Measurements from ENCODE around the gene SBNO2. TPM values are rescaled to one million over a fixed set of nuclear protein-coding genes. Genes with fewer than 3 reads are reported as not detected.

The SBNO2 gene
- total and polyA plus RNA-seq, 2 of the 4 experiments (the other 2 are of a cell fraction) = 13.4 to 40.5 TPM

DNA sequence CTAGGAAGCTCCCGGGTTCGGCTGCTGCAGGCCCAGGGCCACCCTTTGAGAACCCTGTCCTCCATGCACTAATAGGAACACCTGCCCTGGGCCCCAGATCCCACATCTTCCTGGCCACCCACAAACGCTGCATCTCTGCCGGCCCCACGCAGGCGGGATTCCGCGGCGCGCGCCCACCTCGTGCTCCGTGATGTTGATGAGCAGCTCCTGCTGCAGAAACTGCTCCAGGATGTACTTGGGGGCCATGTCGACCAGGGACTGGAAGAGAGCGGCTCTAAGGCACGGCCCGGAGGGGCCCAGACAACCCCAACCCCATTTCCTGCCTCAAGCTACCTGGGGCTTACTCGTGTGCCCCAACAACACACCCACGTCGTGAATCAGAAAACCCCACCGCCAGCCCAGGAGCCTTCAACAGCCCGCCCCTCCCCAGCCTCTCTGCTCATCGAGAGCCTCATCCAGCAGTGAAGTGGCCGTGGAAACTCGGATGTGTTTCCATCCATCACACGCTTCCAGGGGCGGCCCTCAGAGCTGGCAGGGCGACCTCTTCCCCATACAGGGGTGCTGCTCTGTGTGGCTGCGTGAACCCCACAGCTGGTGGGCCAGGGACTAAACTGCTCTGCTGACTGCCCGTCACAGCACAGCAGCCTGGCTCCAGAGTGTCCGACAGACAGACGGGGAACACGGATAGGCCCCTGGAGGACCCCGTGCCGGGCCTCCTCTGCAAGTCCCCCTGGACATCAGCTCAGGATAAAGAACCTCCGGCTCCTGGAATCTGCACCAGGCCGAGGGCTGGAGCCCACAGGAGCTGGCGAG is 83.1 kb downstream of the SBNO2 start:
- DNase-seq (no peak), ATAC-seq (ENCODE audit: low read depth) (no peak)
- in situ Hi-C loops (cut with MboI; ENCODE audit: low sequenced_read_pairs) = no loop called here
- no peak overlapping the region for H3K56ac ChIP-seq (ENCODE audit: extremely low read depth, insufficient read depth, low read length)
- peak overlapping the region; percentile 24 for H2AK9ac ChIP-seq (replicated peaks; ENCODE audit: low read depth, low read length, poor library complexity)
- no peaks in the 10 kb centered on the region for H3K27me3 ChIP-seq (ENCODE audit: control insufficient read depth, insufficient read depth, low read length)
- ChIA-PET CTCF (no interaction called here), POLR2A (ENCODE audit: unreplicated experiment) (interaction anchor here (0.7 kb wide), 1 partner anchor 176 kb away, joined by 3 read pairs; no protein-coding TSS in a partner anchor)
- intact Hi-C loops (cut with micrococcal nuclease) = no loop called here
- H2BK20ac ChIP-seq (ENCODE audit: low read depth, low read length) = no peak overlapping the region
- no peaks in the 10 kb centered on the region for H3K9me3 ChIP-seq (ENCODE audit: control insufficient read depth, insufficient read depth, low read length)
- H3K4ac ChIP-seq (ENCODE audit: low read depth, low read length) = no peak overlapping the region
- H3K27ac ChIP-seq (ENCODE audit: insufficient read depth, low read length) = no peak overlapping the region
- no peak overlapping the region for H3K4me2 ChIP-seq (ENCODE audit: low read depth, low read length)
- H3K18ac ChIP-seq (ENCODE audit: low read depth, low read length) = no peak overlapping the region
- no peak overlapping the region for H3K4me3 ChIP-seq (ENCODE audit: insufficient read depth, low read depth, low read length)
- dilution Hi-C loops (cut with HindIII; ENCODE audit: low sequenced_read_pairs, unreplicated experiment) = no loop called here
- H3K14ac ChIP-seq (replicated peaks; ENCODE audit: low read depth, low read length) = no peak overlapping the region
- H2BK15ac ChIP-seq (ENCODE audit: low read depth, low read length) = no peak overlapping the region
- peaks cover 44% of the 10 kb centered on the region for H3K36me3 ChIP-seq (ENCODE audit: control insufficient read depth, insufficient read depth, low read length)
- peaks cover 28% of the 10 kb centered on the region for H4K20me1 ChIP-seq (ENCODE audit: insufficient read depth, low read length)
- no peak overlapping the region for H3K9ac ChIP-seq (ENCODE audit: low read depth, low read length)
- H2BK5ac ChIP-seq (ENCODE audit: low read depth, low read length, poor library complexity, severe bottlenecking) = no peak overlapping the region
- H3K9me1 ChIP-seq (ENCODE audit: insufficient read depth, low read length) = peaks cover 5% of the 10 kb centered on the region; the same call in 1 of the 2 replicates
- no TSS peak for BruUV-seq (replicated peaks)
- H4K5ac ChIP-seq (ENCODE audit: low read depth, low read length) = no peak overlapping the region
- H2BK120ac ChIP-seq (ENCODE audit: low read depth, low read length) = no peak overlapping the region
- H2AFZ ChIP-seq (replicated peaks; ENCODE audit: low read length, poor library complexity) = no peak overlapping the region
- H2AK5ac ChIP-seq (ENCODE audit: low read depth, low read length) = no peak overlapping the region
- peaks cover 5% of the 10 kb centered on the region; the same call in 1 of the 2 replicates for H3K4me1 ChIP-seq (ENCODE audit: control insufficient read depth, insufficient read depth, low read length)
- peaks cover 3 to 28% of the 10 kb centered on the region in 2 experiments; a peak in 2 of 4 replicates for H3K79me1 ChIP-seq (ENCODE audit: low read depth in 1 of 2, low read length in 2 of 2)
- no peak overlapping the region for H4K8ac ChIP-seq (ENCODE audit: low read depth in 2 of 2, low read length in 2 of 2)
- WGBS, 2 experiments (ENCODE audit: extremely low coverage in 2 of 2, insufficient read length in 1 of 2) = 95% methylated on average over 23 of the region's 38 CpGs; no CpG with 5 or more reads in 1 of the 2 experiments
- H3K23ac ChIP-seq (ENCODE audit: low read depth, low read length) = no peak overlapping the region
- H4K91ac ChIP-seq (ENCODE audit: insufficient read depth, low read depth, low read length) = no peak overlapping the region
- TF ChIP-seq POLR2A (IDR thresholded peaks at IDR 0.05; ENCODE audit: low read depth, low read length) = no peak
- TF ChIP-seq, protein P1, sequence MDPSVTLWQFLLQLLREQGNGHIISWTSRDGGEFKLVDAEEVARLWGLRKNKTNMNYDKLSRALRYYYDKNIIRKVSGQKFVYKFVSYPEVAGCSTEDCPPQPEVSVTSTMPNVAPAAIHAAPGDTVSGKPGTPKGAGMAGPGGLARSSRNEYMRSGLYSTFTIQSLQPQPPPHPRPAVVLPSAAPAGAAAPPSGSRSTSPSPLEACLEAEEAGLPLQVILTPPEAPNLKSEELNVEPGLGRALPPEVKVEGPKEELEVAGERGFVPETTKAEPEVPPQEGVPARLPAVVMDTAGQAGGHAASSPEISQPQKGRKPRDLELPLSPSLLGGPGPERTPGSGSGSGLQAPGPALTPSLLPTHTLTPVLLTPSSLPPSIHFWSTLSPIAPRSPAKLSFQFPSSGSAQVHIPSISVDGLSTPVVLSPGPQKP (IDR thresholded peaks at IDR 0.05; ENCODE audit: borderline replicate concordance, low read depth, low read length) = no peak
- TF ChIP-seq SMC3 (IDR thresholded peaks at IDR 0.05; ENCODE audit: low read depth, low read length) = no peak
- no peak for TF ChIP-seq RCOR1 (IDR thresholded peaks at IDR 0.05; ENCODE audit: insufficient replicate concordance, low read length)
- TF ChIP-seq RFX5 (IDR thresholded peaks at IDR 0.05; ENCODE audit: low read depth, low read length) = no peak
- no peak for TF ChIP-seq CHD1 (IDR thresholded peaks at IDR 0.05; ENCODE audit: low read depth, low read length)
- TF ChIP-seq RAD21 (IDR thresholded peaks at IDR 0.05; ENCODE audit: low read length) = no peak
- TF ChIP-seq, protein P2, sequence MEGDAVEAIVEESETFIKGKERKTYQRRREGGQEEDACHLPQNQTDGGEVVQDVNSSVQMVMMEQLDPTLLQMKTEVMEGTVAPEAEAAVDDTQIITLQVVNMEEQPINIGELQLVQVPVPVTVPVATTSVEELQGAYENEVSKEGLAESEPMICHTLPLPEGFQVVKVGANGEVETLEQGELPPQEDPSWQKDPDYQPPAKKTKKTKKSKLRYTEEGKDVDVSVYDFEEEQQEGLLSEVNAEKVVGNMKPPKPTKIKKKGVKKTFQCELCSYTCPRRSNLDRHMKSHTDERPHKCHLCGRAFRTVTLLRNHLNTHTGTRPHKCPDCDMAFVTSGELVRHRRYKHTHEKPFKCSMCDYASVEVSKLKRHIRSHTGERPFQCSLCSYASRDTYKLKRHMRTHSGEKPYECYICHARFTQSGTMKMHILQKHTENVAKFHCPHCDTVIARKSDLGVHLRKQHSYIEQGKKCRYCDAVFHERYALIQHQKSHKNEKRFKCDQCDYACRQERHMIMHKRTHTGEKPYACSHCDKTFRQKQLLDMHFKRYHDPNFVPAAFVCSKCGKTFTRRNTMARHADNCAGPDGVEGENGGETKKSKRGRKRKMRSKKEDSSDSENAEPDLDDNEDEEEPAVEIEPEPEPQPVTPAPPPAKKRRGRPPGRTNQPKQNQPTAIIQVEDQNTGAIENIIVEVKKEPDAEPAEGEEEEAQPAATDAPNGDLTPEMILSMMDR (conservative IDR thresholded peaks at IDR 0.05; ENCODE audit: low read depth, low read length) = no peak
- no peak for TF ChIP-seq NFE2L2 (IDR thresholded peaks at IDR 0.05; ENCODE audit: low read depth, low read length)
- TF ChIP-seq, protein P3, sequence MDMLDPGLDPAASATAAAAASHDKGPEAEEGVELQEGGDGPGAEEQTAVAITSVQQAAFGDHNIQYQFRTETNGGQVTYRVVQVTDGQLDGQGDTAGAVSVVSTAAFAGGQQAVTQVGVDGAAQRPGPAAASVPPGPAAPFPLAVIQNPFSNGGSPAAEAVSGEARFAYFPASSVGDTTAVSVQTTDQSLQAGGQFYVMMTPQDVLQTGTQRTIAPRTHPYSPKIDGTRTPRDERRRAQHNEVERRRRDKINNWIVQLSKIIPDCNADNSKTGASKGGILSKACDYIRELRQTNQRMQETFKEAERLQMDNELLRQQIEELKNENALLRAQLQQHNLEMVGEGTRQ (IDR thresholded peaks at IDR 0.05; ENCODE audit: low read depth, low read length) = no peak
- no peak for TF ChIP-seq MAZ (IDR thresholded peaks at IDR 0.05; ENCODE audit: borderline replicate concordance, low read depth, low read length)
- TF ChIP-seq BHLHE40 (IDR thresholded peaks at IDR 0.05; ENCODE audit: low read depth, low read length) = no peak
- no peak for TF ChIP-seq FOS (IDR thresholded peaks at IDR 0.05; ENCODE audit: low read depth, low read length)
- no peak for TF ChIP-seq CEBPB (IDR thresholded peaks at IDR 0.05; ENCODE audit: low read depth, low read length)
- TF ChIP-seq MAFK (IDR thresholded peaks at IDR 0.05; ENCODE audit: low read depth, low read length) = no peak

Measured in IMR-90 (cell line).